ENCODE measurements around the gene NDUFAF5.

The NDUFAF5 gene

GRCh38 chr20:13793001-13793400 is 8.2 kb downstream of the NDUFAF5 start:
- Histone ChIP-seq H3K9ac (ENCODE audit: low read depth in 1 of 2, low read length in 2 of 2) (no peak overlapping the region), H3K4me1 (ENCODE audit: control insufficient read depth in 1 of 2, insufficient read depth in 2 of 2, low read length in 2 of 2) (no peaks in the 10 kb centered on the region), H3K27me3 (ENCODE audit: control insufficient read depth in 1 of 2, insufficient read depth in 2 of 2, low read length in 2 of 2) (no peaks in the 10 kb centered on the region), H3K4me3 (ENCODE audit: low read depth in 1 of 2, low read length in 2 of 2) (no peak overlapping the region), H3K9me3 (ENCODE audit: control insufficient read depth in 1 of 2, low read length in 2 of 2) (no peaks in the 10 kb centered on the region), H3K27ac (ENCODE audit: low read depth, low read length) (no peak overlapping the region), H3K36me3 (ENCODE audit: control insufficient read depth in 1 of 2, insufficient read depth in 2 of 2, low read length in 2 of 2) (peaks cover 8 to 78% of the 10 kb centered on the region in 2 donors)

- Histone ChIP-seq H3K9me3 (ENCODE audit: control insufficient read depth in 1 of 2, low read length in 2 of 2) (no peaks in the 10 kb centered on the region), H3K36me3 (ENCODE audit: control insufficient read depth in 1 of 2, insufficient read depth in 2 of 2, low read length in 2 of 2) (peaks cover 17 to 87% of the 10 kb centered on the region in 2 donors), H3K27ac (ENCODE audit: low read depth, low read length) (no peak overlapping the region), H3K27me3 (ENCODE audit: control insufficient read depth in 1 of 2, insufficient read depth in 2 of 2, low read length in 2 of 2) (no peaks in the 10 kb centered on the region), H3K4me3 (ENCODE audit: low read depth in 1 of 2, low read length in 2 of 2) (no peak overlapping the region), H3K9ac (ENCODE audit: low read depth in 1 of 2, low read length in 2 of 2) (no peak overlapping the region), H3K4me1 (ENCODE audit: control insufficient read depth in 1 of 2, insufficient read depth in 2 of 2, low read length in 2 of 2) (no peaks in the 10 kb centered on the region)
Observed at GRCh38 chr20:13794667-13795066, 9.8 kb downstream of the NDUFAF5 start.

GRCh38 chr20:13799040-13799439 is 14.2 kb downstream of the NDUFAF5 start:
- Histone ChIP-seq H3K4me1 (ENCODE audit: control insufficient read depth in 1 of 2, insufficient read depth in 2 of 2, low read length in 2 of 2) (no peaks in the 10 kb centered on the region), H3K9ac (ENCODE audit: low read depth in 1 of 2, low read length in 2 of 2) (no peak overlapping the region), H3K27ac (ENCODE audit: low read depth, low read length) (no peak overlapping the region), H3K27me3 (ENCODE audit: control insufficient read depth in 1 of 2, insufficient read depth in 2 of 2, low read length in 2 of 2) (no peaks in the 10 kb centered on the region), H3K4me3 (ENCODE audit: low read depth in 1 of 2, low read length in 2 of 2) (no peak overlapping the region), H3K36me3 (ENCODE audit: control insufficient read depth in 1 of 2, insufficient read depth in 2 of 2, low read length in 2 of 2) (peaks cover 31 to 82% of the 10 kb centered on the region in 2 donors), H3K9me3 (ENCODE audit: control insufficient read depth in 1 of 2, low read length in 2 of 2) (no peaks in the 10 kb centered on the region)

DNA sequence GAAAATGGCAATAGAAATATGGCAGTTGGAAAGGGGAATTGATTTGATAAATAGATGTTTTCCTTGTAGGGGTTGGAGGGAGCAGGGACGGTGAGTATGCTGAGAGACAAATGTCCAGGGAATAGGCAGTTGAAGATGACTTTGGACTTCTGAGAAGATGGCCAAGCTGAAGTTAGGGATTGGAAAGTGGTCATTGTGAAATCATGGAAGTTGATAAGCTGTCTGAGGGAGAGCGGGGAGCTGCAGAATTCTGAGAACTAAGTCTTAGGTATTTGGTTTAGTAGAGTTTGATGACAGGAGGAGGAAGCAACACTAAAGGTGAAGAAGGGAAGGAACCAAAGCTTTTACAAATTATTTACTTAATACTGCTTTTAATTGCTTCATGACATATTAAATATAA is 15.1 kb downstream of the NDUFAF5 start:
- Histone ChIP-seq H3K4me1 (ENCODE audit: control insufficient read depth in 1 of 2, insufficient read depth in 2 of 2, low read length in 2 of 2) (no peaks in the 10 kb centered on the region), H3K4me3 (ENCODE audit: low read depth in 1 of 2, low read length in 2 of 2) (no peak overlapping the region), H3K27me3 (ENCODE audit: control insufficient read depth in 1 of 2, insufficient read depth in 2 of 2, low read length in 2 of 2) (no peaks in the 10 kb centered on the region), H3K27ac (ENCODE audit: low read depth, low read length) (no peak overlapping the region), H3K9ac (ENCODE audit: low read depth in 1 of 2, low read length in 2 of 2) (no peak overlapping the region), H3K36me3 (ENCODE audit: control insufficient read depth in 1 of 2, insufficient read depth in 2 of 2, low read length in 2 of 2) (peaks cover 35 to 83% of the 10 kb centered on the region in 2 donors), H3K9me3 (ENCODE audit: control insufficient read depth in 1 of 2, low read length in 2 of 2) (no peaks in the 10 kb centered on the region)

GRCh38 chr20:13800728-13801134 is 15.9 kb downstream of the NDUFAF5 start:
- Histone ChIP-seq H3K27me3 (ENCODE audit: control insufficient read depth in 1 of 2, insufficient read depth in 2 of 2, low read length in 2 of 2) (no peaks in the 10 kb centered on the region), H3K36me3 (ENCODE audit: control insufficient read depth in 1 of 2, insufficient read depth in 2 of 2, low read length in 2 of 2) (peaks cover 35 to 77% of the 10 kb centered on the region in 2 donors), H3K27ac (ENCODE audit: low read depth, low read length) (no peak overlapping the region), H3K4me3 (ENCODE audit: low read depth in 1 of 2, low read length in 2 of 2) (no peak overlapping the region), H3K9ac (ENCODE audit: low read depth in 1 of 2, low read length in 2 of 2) (no peak overlapping the region), H3K4me1 (ENCODE audit: control insufficient read depth in 1 of 2, insufficient read depth in 2 of 2, low read length in 2 of 2) (no peaks in the 10 kb centered on the region), H3K9me3 (ENCODE audit: control insufficient read depth in 1 of 2, low read length in 2 of 2) (no peaks in the 10 kb centered on the region)

GRCh38 chr20:13809373-13809772 is 24.5 kb downstream of the NDUFAF5 start:
- Histone ChIP-seq H3K4me1 (ENCODE audit: control insufficient read depth in 1 of 2, insufficient read depth in 2 of 2, low read length in 2 of 2) (peaks cover 4 to 6% of the 10 kb centered on the region in 2 donors), H3K27ac (ENCODE audit: low read depth, low read length) (no peak overlapping the region), H3K9ac (ENCODE audit: low read depth in 1 of 2, low read length in 2 of 2) (no peak overlapping the region), H3K27me3 (ENCODE audit: control insufficient read depth in 1 of 2, insufficient read depth in 2 of 2, low read length in 2 of 2) (no peaks in the 10 kb centered on the region), H3K4me3 (ENCODE audit: low read depth in 1 of 2, low read length in 2 of 2) (no peak overlapping the region), H3K9me3 (ENCODE audit: control insufficient read depth in 1 of 2, low read length in 2 of 2) (no peaks in the 10 kb centered on the region), H3K36me3 (ENCODE audit: control insufficient read depth in 1 of 2, insufficient read depth in 2 of 2, low read length in 2 of 2) (peaks cover 32 to 65% of the 10 kb centered on the region in 2 donors)

- Histone ChIP-seq H3K36me3 (ENCODE audit: control insufficient read depth in 1 of 2, insufficient read depth in 2 of 2, low read length in 2 of 2) (peaks cover 31 to 65% of the 10 kb centered on the region in 2 donors), H3K4me3 (ENCODE audit: low read depth in 1 of 2, low read length in 2 of 2) (no peak overlapping the region), H3K27me3 (ENCODE audit: control insufficient read depth in 1 of 2, insufficient read depth in 2 of 2, low read length in 2 of 2) (no peaks in the 10 kb centered on the region), H3K27ac (ENCODE audit: low read depth, low read length) (no peak overlapping the region), H3K9ac (ENCODE audit: low read depth in 1 of 2, low read length in 2 of 2) (no peak overlapping the region), H3K9me3 (ENCODE audit: control insufficient read depth in 1 of 2, low read length in 2 of 2) (no peaks in the 10 kb centered on the region), H3K4me1 (ENCODE audit: control insufficient read depth in 1 of 2, insufficient read depth in 2 of 2, low read length in 2 of 2) (peaks cover 6 to 11% of the 10 kb centered on the region in 2 donors)
Observed at GRCh38 chr20:13809855-13810254, 25.0 kb downstream of the NDUFAF5 start.

DNA sequence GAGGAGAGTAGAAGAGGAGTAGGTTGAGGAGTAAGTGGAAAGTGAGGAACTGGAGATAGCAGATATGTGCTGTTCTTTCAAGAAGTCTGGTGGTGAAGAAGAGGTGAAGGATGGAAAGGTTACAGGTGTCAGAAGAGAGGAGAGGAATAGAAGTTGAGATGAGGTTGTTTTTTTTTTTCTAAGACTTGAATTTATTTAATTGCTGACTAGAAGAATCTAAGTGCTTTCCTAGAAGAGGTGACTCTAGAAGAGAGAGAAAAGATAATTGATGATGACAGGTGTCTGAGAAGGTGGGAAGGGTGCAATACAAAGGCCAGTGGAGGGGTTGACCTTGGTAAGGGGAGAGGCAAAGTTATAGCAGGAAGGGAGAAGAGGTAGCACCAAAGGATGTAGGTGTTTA is 25.6 kb downstream of the NDUFAF5 start:
- no peaks in the 10 kb centered on the region for H3K27me3 ChIP-seq (ENCODE audit: control insufficient read depth in 1 of 2, insufficient read depth in 2 of 2, low read length in 2 of 2)
- no peak overlapping the region for H3K9ac ChIP-seq (ENCODE audit: low read depth in 1 of 2, low read length in 2 of 2)
- H3K27ac ChIP-seq (ENCODE audit: low read depth, low read length) = no peak overlapping the region
- H3K4me3 ChIP-seq (ENCODE audit: low read depth in 1 of 2, low read length in 2 of 2) = no peak overlapping the region
- H3K4me1 ChIP-seq (ENCODE audit: control insufficient read depth in 1 of 2, insufficient read depth in 2 of 2, low read length in 2 of 2) = peaks cover 10 to 15% of the 10 kb centered on the region in 2 donors
- no peaks in the 10 kb centered on the region for H3K9me3 ChIP-seq (ENCODE audit: control insufficient read depth in 1 of 2, low read length in 2 of 2)
- peaks cover 32 to 67% of the 10 kb centered on the region in 2 donors for H3K36me3 ChIP-seq (ENCODE audit: control insufficient read depth in 1 of 2, insufficient read depth in 2 of 2, low read length in 2 of 2)

DNA sequence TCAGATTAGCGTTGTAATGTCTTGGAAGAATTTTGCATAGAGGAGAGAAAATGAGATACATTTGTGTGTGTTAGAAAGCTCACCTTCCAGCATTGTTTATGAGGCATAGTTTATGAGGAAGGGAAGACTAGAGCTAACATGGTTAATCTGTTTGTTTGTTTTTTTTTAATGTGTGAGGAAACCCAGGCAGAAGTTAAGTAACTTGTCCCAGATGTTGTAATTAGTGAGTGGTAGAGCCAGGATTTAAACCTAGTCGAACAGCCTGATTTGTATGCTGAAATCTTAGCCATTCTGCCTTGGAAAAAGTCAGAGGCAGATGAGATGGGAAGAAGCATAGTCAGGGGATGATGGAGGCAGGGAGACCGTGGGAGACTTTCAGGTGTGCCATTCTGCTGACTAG is 29.1 kb downstream of the NDUFAF5 start:
- Histone ChIP-seq H3K9me3 (ENCODE audit: control insufficient read depth in 1 of 2, low read length in 2 of 2) (no peaks in the 10 kb centered on the region), H3K4me3 (ENCODE audit: low read depth in 1 of 2, low read length in 2 of 2) (no peak overlapping the region), H3K9ac (ENCODE audit: low read depth in 1 of 2, low read length in 2 of 2) (no peak overlapping the region), H3K36me3 (ENCODE audit: control insufficient read depth in 1 of 2, insufficient read depth in 2 of 2, low read length in 2 of 2) (peaks cover 48 to 81% of the 10 kb centered on the region in 2 donors), H3K27me3 (ENCODE audit: control insufficient read depth in 1 of 2, insufficient read depth in 2 of 2, low read length in 2 of 2) (no peaks in the 10 kb centered on the region), H3K27ac (ENCODE audit: low read depth, low read length) (no peak overlapping the region), H3K4me1 (ENCODE audit: control insufficient read depth in 1 of 2, insufficient read depth in 2 of 2, low read length in 2 of 2) (peaks cover 10 to 15% of the 10 kb centered on the region in 2 donors)

DNA sequence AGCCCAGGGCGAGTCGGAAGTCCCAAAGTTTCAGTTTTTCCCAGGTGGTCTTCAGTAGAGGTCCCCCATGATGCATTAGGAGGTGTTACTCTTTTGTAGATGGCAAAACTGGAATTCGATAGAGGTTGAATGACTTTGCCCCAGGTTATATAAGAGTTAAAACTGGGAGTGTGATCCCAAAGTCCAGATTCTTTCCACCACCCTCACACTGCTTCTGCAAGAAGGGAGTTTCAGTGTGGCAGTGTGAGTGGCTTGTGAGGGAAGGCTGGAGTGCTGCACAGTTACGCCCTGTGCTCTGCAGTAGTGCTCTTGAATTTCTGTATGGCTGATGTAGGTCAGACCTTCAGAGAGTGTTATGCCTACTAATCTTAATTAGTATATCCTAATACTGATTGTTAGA is 29.8 kb downstream of the NDUFAF5 start:
- Histone ChIP-seq H3K9ac (ENCODE audit: low read depth in 1 of 2, low read length in 2 of 2) (no peak overlapping the region), H3K36me3 (ENCODE audit: control insufficient read depth in 1 of 2, insufficient read depth in 2 of 2, low read length in 2 of 2) (peaks cover 41 to 74% of the 10 kb centered on the region in 2 donors), H3K27me3 (ENCODE audit: control insufficient read depth in 1 of 2, insufficient read depth in 2 of 2, low read length in 2 of 2) (no peaks in the 10 kb centered on the region), H3K27ac (ENCODE audit: low read depth, low read length) (no peak overlapping the region), H3K4me3 (ENCODE audit: low read depth in 1 of 2, low read length in 2 of 2) (no peak overlapping the region), H3K9me3 (ENCODE audit: control insufficient read depth in 1 of 2, low read length in 2 of 2) (no peaks in the 10 kb centered on the region), H3K4me1 (ENCODE audit: control insufficient read depth in 1 of 2, insufficient read depth in 2 of 2, low read length in 2 of 2) (peaks cover 10 to 15% of the 10 kb centered on the region in 2 donors)

DNA sequence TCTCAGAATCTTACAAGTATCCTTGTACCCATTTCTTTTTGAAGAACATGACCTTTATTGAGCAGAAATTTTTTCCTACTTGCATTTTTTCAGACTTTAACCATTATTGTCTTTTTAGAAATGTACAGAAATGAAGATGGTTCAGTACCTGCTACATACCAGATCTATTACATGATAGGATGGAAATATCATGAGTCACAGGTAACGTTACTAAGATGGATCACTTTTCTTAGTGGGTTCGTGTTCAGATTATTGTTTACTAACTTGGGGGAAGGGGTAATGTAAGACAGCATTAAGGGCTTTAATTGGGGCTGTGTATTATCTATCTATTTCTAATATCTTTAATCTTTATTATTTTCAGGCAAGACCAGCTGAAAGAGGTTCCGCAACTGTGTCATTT is 31.9 kb downstream of the NDUFAF5 start:
- H3K9me3 ChIP-seq (ENCODE audit: control insufficient read depth in 1 of 2, low read length in 2 of 2) = peaks cover 0 to 2% of the 10 kb centered on the region in 2 donors
- H3K27ac ChIP-seq (ENCODE audit: low read depth, low read length) = no peak overlapping the region
- H3K36me3 ChIP-seq (ENCODE audit: control insufficient read depth in 1 of 2, insufficient read depth in 2 of 2, low read length in 2 of 2) = peaks cover 28 to 57% of the 10 kb centered on the region in 2 donors
- H3K27me3 ChIP-seq (ENCODE audit: control insufficient read depth in 1 of 2, insufficient read depth in 2 of 2, low read length in 2 of 2) = no peaks in the 10 kb centered on the region
- H3K4me3 ChIP-seq (ENCODE audit: low read depth in 1 of 2, low read length in 2 of 2) = no peak overlapping the region
- H3K9ac ChIP-seq (ENCODE audit: low read depth in 1 of 2, low read length in 2 of 2) = no peak overlapping the region
- H3K4me1 ChIP-seq (ENCODE audit: control insufficient read depth in 1 of 2, insufficient read depth in 2 of 2, low read length in 2 of 2) = peaks cover 10 to 15% of the 10 kb centered on the region in 2 donors

Data from duodenal mucosa (tissue), 2 donors.